Caco-2 (cell line): Measurements from ENCODE around the gene FBXL16. TPM values are rescaled to one million over a fixed set of nuclear protein-coding genes. Genes with fewer than 3 reads are reported as not detected.
A peak's percentile ranks its signal among the peaks of the same experiment; 100 is the strongest.
"Not testable (repeated sequence)": the region's sequence is repeated elsewhere in the genome, so short reads cannot be mapped to it uniquely, and the experiment has no call there.

Source experiments
- Bru-seq: library from RNA; stranded (reverse); fragments of 400-500 nt; gene quantifications from one replicate; lab custom pipeline; 2021; lab: Mats Ljungman, UMichigan
- BruChase-seq, 2 experiments: library from RNA; stranded (reverse); fragments of 400-500 nt; gene quantifications; one replicate each; lab custom pipeline; 2021; lab: Mats Ljungman, UMichigan
- BruUV-seq: library from RNA; stranded (reverse); fragments of 400-500 nt; replicated peaks from 2 replicates; lab custom pipeline; 2021; lab: Mats Ljungman, UMichigan
- CTCF ChIA-PET: fragments of 300-600 bp; sonication (Branson Sonifier 250); formaldehyde crosslinking; loops from one replicate; lab custom pipeline; 2022; ENCODE audit warnings: antibody characterized with exemption; lab: Charles Lee
- POLR2A ChIA-PET: fragments of 300-600 bp; sonication (Branson Sonifier 250); formaldehyde crosslinking; loops from one replicate; lab custom pipeline; 2022; ENCODE audit warnings: antibody characterized with exemption; lab: Charles Lee
- DNase-seq, 2 experiments: peaks; one replicate each; pipeline versions ENCODE4 v3.0.0 to v3.0.0-alpha.2; 2020 to 2022
- H3K27me3 ChIP-seq: replicated peaks from 2 replicates; pipeline ENCODE4 v1.6.0; 2011; ENCODE audit warnings: low read length; ENCODE audit not compliant: control insufficient read depth, insufficient read depth
- H3K36me3 ChIP-seq: 2 replicates; pipeline ENCODE4 v1.5.1; 2011; ENCODE audit warnings: low read length; ENCODE audit not compliant: control insufficient read depth, insufficient read depth
- H3K4me1 ChIP-seq: fragments of 250-450 bp; sonication (Bioruptor Pico); 2 replicates; pipeline ENCODE4 v1.5.1; 2020; ENCODE audit warnings: mild to moderate bottlenecking
- H3K4me3 ChIP-seq: 2 replicates; pipeline ENCODE4 v1.5.1; 2011; ENCODE audit warnings: low read depth, mild to moderate bottlenecking, control low read depth, low read length
- H3K9me3 ChIP-seq: fragments of 250-450 bp; sonication (Bioruptor Pico); 2 replicates; pipeline ENCODE4 v1.5.1; 2020; ENCODE audit warnings: mild to moderate bottlenecking, moderate library complexity
- H3K27ac Mint-ChIP-seq: one replicate; pipeline ENCODE4 v1.8.0; 2022; ENCODE audit warnings: mixed read lengths; ENCODE audit not compliant: unreplicated experiment
- H3K27me3 Mint-ChIP-seq: one replicate; pipeline ENCODE4 v1.8.0; 2022; ENCODE audit warnings: mixed read lengths; ENCODE audit not compliant: insufficient read depth, unreplicated experiment
- H3K36me3 Mint-ChIP-seq: one replicate; pipeline ENCODE4 v1.8.0; 2022; ENCODE audit warnings: mild to moderate bottlenecking, mixed read lengths; ENCODE audit not compliant: insufficient read depth, unreplicated experiment
- H3K4me1 Mint-ChIP-seq: one replicate; pipeline ENCODE4 v1.8.0; 2022; ENCODE audit warnings: low read depth, mixed read lengths; ENCODE audit not compliant: unreplicated experiment
- H3K4me3 Mint-ChIP-seq: one replicate; pipeline ENCODE4 v1.8.0; 2022; ENCODE audit warnings: mild to moderate bottlenecking, moderate library complexity, mixed read lengths; ENCODE audit not compliant: unreplicated experiment
- H3K9me3 Mint-ChIP-seq: one replicate; pipeline ENCODE4 v1.8.0; 2022; ENCODE audit warnings: mixed read lengths; ENCODE audit not compliant: unreplicated experiment
- CTCF ChIP-seq, 2 experiments: fragments of 200-600 bp in 1 of 2; IDR thresholded peaks; 1 replicate in 1 of 2; 2 replicates in 1 of 2; pipeline versions ENCODE4 v1.5.1 to v1.8.0; 2011 to 2022; ENCODE audit warnings: antibody characterized with exemption in 1 of 2, control low read depth in 1 of 2, inconsistent platforms in 1 of 2, low read depth in 1 of 2, low read length in 1 of 2, mild to moderate bottlenecking in 1 of 2, moderate library complexity in 1 of 2; ENCODE audit not compliant: insufficient read depth in 1 of 2, severe bottlenecking in 1 of 2, unreplicated experiment in 1 of 2
- intact Hi-C: fragments of 100-400 bp; cut with micrococcal nuclease; formaldehyde crosslinking; loops from one replicate; pipeline ENCODE4 v1.10.0; 2022; ENCODE audit not compliant: unreplicated experiment
- long read RNA-seq: library from polyadenylated mRNA; stranded (forward); transcript quantifications from one replicate; pipeline ENCODE4 v2.0.0, GENCODE V29; 2022
- total RNA-seq: library from RNA; stranded (reverse); gene quantifications from 2 replicates; pipeline ENCODE4 v1.2.3, GENCODE V29; 2022

FBXL16 gene, protein sequence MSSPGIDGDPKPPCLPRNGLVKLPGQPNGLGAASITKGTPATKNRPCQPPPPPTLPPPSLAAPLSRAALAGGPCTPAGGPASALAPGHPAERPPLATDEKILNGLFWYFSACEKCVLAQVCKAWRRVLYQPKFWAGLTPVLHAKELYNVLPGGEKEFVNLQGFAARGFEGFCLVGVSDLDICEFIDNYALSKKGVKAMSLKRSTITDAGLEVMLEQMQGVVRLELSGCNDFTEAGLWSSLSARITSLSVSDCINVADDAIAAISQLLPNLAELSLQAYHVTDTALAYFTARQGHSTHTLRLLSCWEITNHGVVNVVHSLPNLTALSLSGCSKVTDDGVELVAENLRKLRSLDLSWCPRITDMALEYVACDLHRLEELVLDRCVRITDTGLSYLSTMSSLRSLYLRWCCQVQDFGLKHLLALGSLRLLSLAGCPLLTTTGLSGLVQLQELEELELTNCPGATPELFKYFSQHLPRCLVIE
- total RNA-seq, result 5.9 and 10.5 TPM in 2 replicates
- percentile 26 among the genes with signal in this experiment for Bru-seq, nascent RNA
- percentile 37 among the genes with signal in this experiment for BruChase-seq, experiment 1, labeled RNA remaining after a 2-hour chase
- BruChase-seq, experiment 2, labeled RNA remaining after a 6-hour chase, result percentile 47 among the genes with signal in this experiment
- long read RNA-seq, transcript FBXL16-203 (4 exons, 2,257 nt), result major isoform, 5 of 17 reads
- long read RNA-seq, partial matches to known transcripts, result 1 of 17 reads
- long read RNA-seq, other reads (novel, unspliced or antisense), result 7 of 17 reads

- POLR2A ChIA-PET, result interaction anchor here (1.0 kb wide), 1 partner anchor 16 kb away, joined by 3 read pairs; no protein-coding TSS in a partner anchor
Measured at GRCh38 chr16:705431-706188, at the start of gene FBXL16. Gene FBXL16, minus strand, starts transcription at chr16:705801. Its CDS starts 8,396 bp downstream, at chr16:697405.

DNA sequence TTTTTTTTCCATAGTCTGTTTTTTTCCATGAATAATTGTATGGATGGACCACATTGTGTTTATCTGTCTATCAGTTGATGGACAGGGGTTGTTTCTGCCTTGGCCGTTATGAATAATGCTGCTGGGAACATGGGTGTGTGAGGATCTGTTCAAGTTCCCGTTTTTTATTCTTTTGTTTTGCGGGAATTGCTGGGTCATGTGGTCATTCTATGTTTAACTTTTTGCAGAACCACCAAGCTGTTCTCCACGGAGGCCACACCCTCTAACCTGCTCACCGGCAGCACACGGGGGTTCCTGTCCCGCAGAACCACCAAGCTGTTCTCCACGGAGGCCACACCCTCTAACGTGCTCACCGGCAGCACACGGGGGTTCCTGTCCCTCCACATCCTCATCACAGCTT lies 49.1 kb upstream of the FBXL16 start:
- CTCF ChIA-PET, result no interaction called here
- POLR2A ChIA-PET, result no interaction called here

More at GRCh38 chr16:705431-706188, at the start of gene FBXL16:
- H3K36me3 Mint-ChIP-seq, result peaks cover 6% of the 10 kb centered on the region
- H3K4me1 Mint-ChIP-seq, result no peaks in the 10 kb centered on the region
- no peak within 1 kb of the TSS for H3K27ac Mint-ChIP-seq
- H3K4me3 Mint-ChIP-seq, result peak within 1 kb of the TSS; percentile 44
- Histone ChIP-seq H3K4me1 (peaks cover 8% of the 10 kb centered on the region), H3K4me3 (peak within 1 kb of the TSS; percentile 34), H3K27me3 (no peaks in the 10 kb centered on the region; the same call in none of the 2 replicates), H3K9me3 (no peaks in the 10 kb centered on the region), H3K36me3 (no peaks in the 10 kb centered on the region)
- intact Hi-C loops, result no loop called here
- peak in 1 of 2 experiments; percentile 61 for DNase-seq
- peaks cover 14% of the 10 kb centered on the region for H3K27me3 Mint-ChIP-seq
- no TSS peak for BruUV-seq
- CTCF ChIA-PET, result no interaction called here
- no peak for TF ChIP-seq CTCF (IDR thresholded peaks at IDR 0.05; ENCODE audit: insufficient read depth in 1 of 2, low read depth in 1 of 2, low read length in 1 of 2, severe bottlenecking in 1 of 2, unreplicated experiment in 1 of 2)
- no peaks in the 10 kb centered on the region for H3K9me3 Mint-ChIP-seq

DNA sequence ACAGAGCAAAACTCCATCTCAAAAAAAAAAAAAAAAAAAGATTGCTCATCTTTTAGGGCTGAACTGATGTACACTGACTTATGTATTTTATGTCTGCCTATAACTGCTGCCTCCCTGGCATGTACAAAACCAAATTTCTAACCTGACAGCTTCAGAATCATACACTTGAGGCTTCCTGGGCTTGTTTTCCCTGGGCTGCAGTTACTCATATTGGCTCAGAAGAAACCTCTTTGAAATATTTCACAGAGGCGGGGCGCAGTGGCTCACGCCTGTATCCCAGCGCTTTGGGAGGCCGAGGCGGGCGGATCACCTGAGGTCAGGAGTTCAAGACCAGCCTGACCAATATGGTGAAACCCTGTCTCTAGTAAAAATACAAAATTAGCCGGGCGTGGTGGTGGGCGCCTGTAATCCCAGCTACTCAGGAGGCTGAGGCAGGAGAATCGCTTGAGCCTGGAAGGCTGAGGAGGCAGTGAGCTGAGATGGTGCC lies 48.6 kb upstream of the FBXL16 start:
- H3K9me3 ChIP-seq, H3K9me3 Mint-ChIP-seq, H3K4me1 ChIP-seq, H3K27me3 Mint-ChIP-seq, DNase-seq, H3K27ac Mint-ChIP-seq, BruUV-seq, H3K27me3 ChIP-seq, H3K36me3 Mint-ChIP-seq, POLR2A ChIA-PET, H3K4me3 Mint-ChIP-seq, H3K4me3 ChIP-seq, H3K4me1 Mint-ChIP-seq, intact Hi-C loops, H3K36me3 ChIP-seq: not testable (repeated sequence)
- CTCF ChIA-PET, result interaction anchor here (0.7 kb wide), 1 partner anchor 14 kb away, joined by 6 read pairs; the partner anchor contains the start of gene CIAO3

More for the DNA sequence above, 49.1 kb upstream of the FBXL16 start:
- BruUV-seq, result no TSS peak
- Histone ChIP-seq H3K4me3 (no peak overlapping the region), H3K27me3 (no peaks in the 10 kb centered on the region), H3K4me1 (peaks cover 10% of the 10 kb centered on the region), H3K36me3 (no peaks in the 10 kb centered on the region), H3K9me3 (no peaks in the 10 kb centered on the region)
- H3K27ac Mint-ChIP-seq, result no peak overlapping the region
- no peaks in the 10 kb centered on the region for H3K9me3 Mint-ChIP-seq
- H3K36me3 Mint-ChIP-seq, result peaks cover 10% of the 10 kb centered on the region
- no peak overlapping the region for H3K4me3 Mint-ChIP-seq
- peaks cover 7% of the 10 kb centered on the region for H3K4me1 Mint-ChIP-seq
- intact Hi-C loops, result no loop called here
- no peaks in the 10 kb centered on the region for H3K27me3 Mint-ChIP-seq
- no peak for DNase-seq
- no peak for TF ChIP-seq CTCF (IDR thresholded peaks at IDR 0.05; ENCODE audit: insufficient read depth in 1 of 2, low read depth in 1 of 2, low read length in 1 of 2, severe bottlenecking in 1 of 2, unreplicated experiment in 1 of 2)
